Calu3 (cell line): Measurements from ENCODE around the gene TMEM258. TPM values are rescaled to one million over a fixed set of nuclear protein-coding genes. Genes with fewer than 3 reads are reported as not detected.
A peak's percentile ranks its signal among the peaks of the same experiment; 100 is the strongest.

ENCODE experiments used
- BruUV-seq: library from RNA; stranded (reverse); fragments of 400-500 nt; replicated peaks from 2 replicates; lab custom pipeline; 2021; lab: Mats Ljungman, UMichigan
- CTCF ChIA-PET: fragments of 300-600 bp; sonication (Branson Sonifier 250); formaldehyde crosslinking; loops from one replicate; lab custom pipeline; 2022; ENCODE audit warnings: antibody characterized with exemption; lab: Charles Lee
- DNase-seq: peaks from one replicate; pipeline ENCODE4 v3.0.0; 2022
- H3K27ac Mint-ChIP-seq: one replicate; pipeline ENCODE4 v1.8.0; 2022; ENCODE audit warnings: mixed read lengths; ENCODE audit not compliant: unreplicated experiment
- H3K27me3 Mint-ChIP-seq: one replicate; pipeline ENCODE4 v1.8.0; 2022; ENCODE audit warnings: mixed read lengths; ENCODE audit not compliant: unreplicated experiment
- H3K36me3 Mint-ChIP-seq: one replicate; pipeline ENCODE4 v1.8.0; 2022; ENCODE audit warnings: mild to moderate bottlenecking, moderate library complexity, mixed read lengths; ENCODE audit not compliant: insufficient read depth, unreplicated experiment
- H3K4me1 Mint-ChIP-seq: one replicate; pipeline ENCODE4 v1.8.0; 2022; ENCODE audit warnings: mild to moderate bottlenecking, low read depth, mixed read lengths; ENCODE audit not compliant: unreplicated experiment
- H3K4me3 Mint-ChIP-seq: one replicate; pipeline ENCODE4 v1.8.0; 2022; ENCODE audit warnings: mild to moderate bottlenecking, low read depth, moderate library complexity, mixed read lengths; ENCODE audit not compliant: unreplicated experiment
- H3K9me3 Mint-ChIP-seq: one replicate; pipeline ENCODE4 v1.8.0; 2022; ENCODE audit warnings: low read depth, mixed read lengths; ENCODE audit not compliant: unreplicated experiment
- CTCF ChIP-seq: fragments of 200-600 bp; IDR thresholded peaks from one replicate; pipeline ENCODE4 v1.8.0; 2022; ENCODE audit warnings: antibody characterized with exemption; ENCODE audit not compliant: unreplicated experiment
- intact Hi-C: fragments of 100-400 bp; cut with micrococcal nuclease; formaldehyde crosslinking; loops from one replicate; pipeline ENCODE4 v1.10.0; 2022; ENCODE audit not compliant: unreplicated experiment
- total RNA-seq: library from RNA; stranded (reverse); gene quantifications from 2 replicates; pipeline ENCODE4 v1.2.3, GENCODE V29; 2022

The TMEM258 gene
- total RNA-seq, 1 experiment from 2014 or later, result 146 TPM

- intact Hi-C loops, result no loop called here
- H3K4me3 Mint-ChIP-seq, result no peak overlapping the region
- H3K9me3 Mint-ChIP-seq, result no peaks in the 10 kb centered on the region
- no TSS peak for BruUV-seq
- CTCF ChIA-PET, result interaction anchor here (0.8 kb wide), 1 partner anchor 223 kb away, joined by 4 read pairs; no protein-coding TSS in a partner anchor
- no peaks in the 10 kb centered on the region for H3K27me3 Mint-ChIP-seq
- no peak for DNase-seq
- peaks cover 23% of the 10 kb centered on the region for H3K36me3 Mint-ChIP-seq
- TF ChIP-seq CTCF, result no peak
- H3K27ac Mint-ChIP-seq, result no peak overlapping the region
- peaks cover 53% of the 10 kb centered on the region for H3K4me1 Mint-ChIP-seq
Observed at GRCh38 chr11:61760946-61761345, 31.5 kb downstream of the TMEM258 start.

DNA sequence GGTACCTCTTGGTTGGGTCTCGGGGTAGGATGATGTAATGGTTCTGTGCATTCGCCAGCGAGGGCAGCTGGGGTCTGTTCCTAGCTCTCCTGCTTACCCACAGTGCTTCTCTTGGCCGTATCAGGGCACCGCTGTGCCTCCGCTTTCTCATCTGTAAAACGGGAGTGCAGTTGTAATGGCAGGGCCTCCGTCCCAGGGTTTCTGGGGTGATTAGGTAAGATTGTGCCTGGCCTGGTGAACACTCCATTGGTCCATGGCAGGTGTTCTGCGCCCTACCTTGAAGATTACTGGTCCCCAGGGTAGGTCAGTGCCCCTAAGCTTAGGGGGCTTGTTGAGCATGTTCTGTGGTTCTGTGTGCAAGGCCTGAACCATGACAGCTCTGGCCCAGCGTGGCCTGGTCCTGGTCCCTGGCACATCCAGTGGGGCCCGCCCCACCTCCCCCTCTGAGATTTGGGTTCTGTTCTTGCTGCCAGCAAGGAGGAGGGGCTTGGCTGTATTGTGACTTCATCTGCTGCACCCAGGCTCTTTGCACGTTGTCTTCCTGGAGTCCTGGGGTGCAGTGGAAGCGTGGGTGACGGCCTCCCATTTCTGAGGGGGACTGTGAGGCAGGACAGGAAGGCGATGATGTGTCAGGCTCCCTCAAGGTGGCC is 35.1 kb downstream of the TMEM258 start:
- H3K4me1 Mint-ChIP-seq, result peaks cover 82% of the 10 kb centered on the region
- BruUV-seq, result no TSS peak
- H3K9me3 Mint-ChIP-seq, result no peaks in the 10 kb centered on the region
- CTCF ChIA-PET, result interaction anchor here (1.5 to 2.2 kb wide), 4 partner anchors 10 to 35 kb away, joined by 5 to 15 read pairs (median 6); partner anchors contain the start of genes FEN1 and TMEM258
- intact Hi-C loops, result no loop called here
- peak overlapping the region; percentile 99 for H3K4me3 Mint-ChIP-seq
- H3K36me3 Mint-ChIP-seq, result peaks cover 48% of the 10 kb centered on the region
- DNase-seq, result no peak
- TF ChIP-seq CTCF, result no peak
- H3K27ac Mint-ChIP-seq, result peak overlapping the region; percentile 94
- H3K27me3 Mint-ChIP-seq, result no peaks in the 10 kb centered on the region

DNA sequence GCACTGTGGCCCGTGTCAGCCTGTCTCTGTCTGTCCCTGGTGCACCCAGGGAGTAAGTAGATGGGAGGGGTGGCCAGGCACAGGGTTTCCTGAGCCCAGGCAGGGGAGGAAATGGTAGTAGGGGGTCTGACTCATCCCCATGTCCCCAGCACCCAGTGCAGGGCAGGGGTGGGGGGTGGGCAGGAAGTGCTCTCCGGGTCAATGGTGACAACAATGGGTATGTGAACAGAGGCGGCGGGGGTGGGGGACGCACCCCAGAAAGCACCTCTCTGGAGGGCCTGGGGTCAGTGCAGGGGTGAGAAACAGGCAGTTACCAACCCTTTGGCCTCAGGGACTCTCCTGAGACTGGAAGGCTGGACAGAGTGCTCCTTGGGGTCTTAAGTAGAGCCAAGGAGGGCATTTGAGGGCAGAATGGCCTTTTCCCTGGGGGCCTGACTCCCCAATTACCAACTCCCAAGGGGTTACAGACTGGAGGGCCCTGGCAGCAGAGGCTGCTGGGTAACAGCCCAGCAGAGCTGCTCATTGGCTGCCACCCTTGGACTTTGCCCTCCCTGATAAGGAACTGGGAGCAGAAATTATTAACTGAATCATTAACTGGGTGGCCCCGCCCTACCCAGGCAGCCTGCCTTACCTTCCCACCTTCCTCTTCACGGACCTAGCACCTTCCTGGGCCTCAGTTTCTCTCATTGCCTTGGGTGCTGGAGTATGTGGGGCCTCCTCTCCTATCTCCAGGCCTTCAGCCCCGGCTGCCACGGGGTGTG is 35.8 kb downstream of the TMEM258 start:
- no peaks in the 10 kb centered on the region for H3K9me3 Mint-ChIP-seq

DNA sequence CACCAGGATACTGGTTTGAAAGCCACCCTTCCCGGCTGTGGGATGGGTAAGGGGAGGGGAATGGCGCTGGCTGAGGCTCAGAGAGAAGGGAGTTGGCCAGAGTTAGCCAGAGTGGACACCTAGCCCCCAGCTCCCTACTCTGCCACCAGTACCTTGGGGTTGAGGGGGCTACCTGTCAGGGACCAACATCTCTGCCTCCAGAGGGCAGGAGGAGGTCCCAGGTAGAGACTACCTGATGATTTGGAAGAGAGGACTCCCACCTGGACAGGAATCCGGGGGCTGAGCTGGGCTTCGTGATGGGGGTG is 36.3 kb downstream of the TMEM258 start:
- no peaks in the 10 kb centered on the region for H3K9me3 Mint-ChIP-seq
- peak overlapping the region; percentile 99 for H3K4me3 Mint-ChIP-seq
- H3K27me3 Mint-ChIP-seq, result no peaks in the 10 kb centered on the region
- DNase-seq, result no peak
- TSS peak; percentile 88 for BruUV-seq
- TF ChIP-seq CTCF, result no peak
- H3K36me3 Mint-ChIP-seq, result peaks cover 53% of the 10 kb centered on the region
- H3K27ac Mint-ChIP-seq, result peak overlapping the region; percentile 94
- H3K4me1 Mint-ChIP-seq, result peaks cover 79% of the 10 kb centered on the region
- CTCF ChIA-PET, result interaction anchor here (1.6 to 2.2 kb wide), 2 partner anchors 11 to 36 kb away, joined by 5 to 15 read pairs; partner anchors contain the start of genes FEN1 and TMEM258
- intact Hi-C loops, result no loop called here

More for the DNA sequence above, 35.8 kb downstream of the TMEM258 start:
- H3K36me3 Mint-ChIP-seq, result peaks cover 53% of the 10 kb centered on the region
- H3K27ac Mint-ChIP-seq, result peak overlapping the region; percentile 94
- CTCF ChIA-PET, result interaction anchor here (1.5 to 2.2 kb wide), 4 partner anchors 10 to 36 kb away, joined by 5 to 15 read pairs (median 6); partner anchors contain the start of genes FEN1 and TMEM258
- peaks cover 79% of the 10 kb centered on the region for H3K4me1 Mint-ChIP-seq
- H3K4me3 Mint-ChIP-seq, result peak overlapping the region; percentile 99
- TF ChIP-seq CTCF, result no peak
- DNase-seq, result peak; percentile 89
- no peaks in the 10 kb centered on the region for H3K27me3 Mint-ChIP-seq
- intact Hi-C loops, result no loop called here
- BruUV-seq, result no TSS peak
